ENCODE results near the gene LPP.

DNA sequence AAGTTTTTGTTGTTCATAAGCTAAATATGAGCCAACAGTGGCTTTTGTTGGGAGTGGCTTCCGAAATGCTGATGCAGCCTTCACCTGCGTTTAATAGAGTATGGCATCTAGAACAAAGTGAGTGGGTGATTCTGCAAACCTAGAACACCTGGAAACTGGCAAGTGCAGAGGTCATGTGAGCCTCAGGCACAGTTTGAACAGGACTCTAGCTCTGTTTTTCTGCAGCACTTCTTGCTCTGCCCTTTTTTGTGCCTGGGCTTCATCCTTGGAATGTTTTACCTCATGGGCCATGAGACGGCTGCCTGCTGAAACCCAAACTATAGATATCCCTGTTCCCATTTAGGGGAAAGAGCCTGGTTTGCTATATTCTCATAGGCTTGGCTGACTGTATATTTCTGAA, 73.5 kb downstream of the LPP start:
- no peak for TF ChIP-seq POLR2A (IDR thresholded peaks at IDR 0.05)
- TF ChIP-seq, protein P1, sequence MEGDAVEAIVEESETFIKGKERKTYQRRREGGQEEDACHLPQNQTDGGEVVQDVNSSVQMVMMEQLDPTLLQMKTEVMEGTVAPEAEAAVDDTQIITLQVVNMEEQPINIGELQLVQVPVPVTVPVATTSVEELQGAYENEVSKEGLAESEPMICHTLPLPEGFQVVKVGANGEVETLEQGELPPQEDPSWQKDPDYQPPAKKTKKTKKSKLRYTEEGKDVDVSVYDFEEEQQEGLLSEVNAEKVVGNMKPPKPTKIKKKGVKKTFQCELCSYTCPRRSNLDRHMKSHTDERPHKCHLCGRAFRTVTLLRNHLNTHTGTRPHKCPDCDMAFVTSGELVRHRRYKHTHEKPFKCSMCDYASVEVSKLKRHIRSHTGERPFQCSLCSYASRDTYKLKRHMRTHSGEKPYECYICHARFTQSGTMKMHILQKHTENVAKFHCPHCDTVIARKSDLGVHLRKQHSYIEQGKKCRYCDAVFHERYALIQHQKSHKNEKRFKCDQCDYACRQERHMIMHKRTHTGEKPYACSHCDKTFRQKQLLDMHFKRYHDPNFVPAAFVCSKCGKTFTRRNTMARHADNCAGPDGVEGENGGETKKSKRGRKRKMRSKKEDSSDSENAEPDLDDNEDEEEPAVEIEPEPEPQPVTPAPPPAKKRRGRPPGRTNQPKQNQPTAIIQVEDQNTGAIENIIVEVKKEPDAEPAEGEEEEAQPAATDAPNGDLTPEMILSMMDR (IDR thresholded peaks at IDR 0.05 in 4 of 5, conservative IDR thresholded peaks at IDR 0.05 in 1 of 5) = no peak

Data from gastrocnemius medialis (tissue), 4 donors.